GM21723 (cell line): ENCODE measurements around the gene C2CD2.
"Not testable (repeated sequence)": the region's sequence is repeated elsewhere in the genome, so short reads cannot be mapped to it uniquely, and the experiment has no call there.

Experiments used
- ATAC-seq: cut with Tn5 transposase; IDR thresholded peaks from one replicate; pipeline ENCODE4 v1.9.1; 2021; ENCODE audit warnings: mild to moderate bottlenecking, moderate library complexity; ENCODE audit not compliant: unreplicated experiment

C2CD2 gene

DNA sequence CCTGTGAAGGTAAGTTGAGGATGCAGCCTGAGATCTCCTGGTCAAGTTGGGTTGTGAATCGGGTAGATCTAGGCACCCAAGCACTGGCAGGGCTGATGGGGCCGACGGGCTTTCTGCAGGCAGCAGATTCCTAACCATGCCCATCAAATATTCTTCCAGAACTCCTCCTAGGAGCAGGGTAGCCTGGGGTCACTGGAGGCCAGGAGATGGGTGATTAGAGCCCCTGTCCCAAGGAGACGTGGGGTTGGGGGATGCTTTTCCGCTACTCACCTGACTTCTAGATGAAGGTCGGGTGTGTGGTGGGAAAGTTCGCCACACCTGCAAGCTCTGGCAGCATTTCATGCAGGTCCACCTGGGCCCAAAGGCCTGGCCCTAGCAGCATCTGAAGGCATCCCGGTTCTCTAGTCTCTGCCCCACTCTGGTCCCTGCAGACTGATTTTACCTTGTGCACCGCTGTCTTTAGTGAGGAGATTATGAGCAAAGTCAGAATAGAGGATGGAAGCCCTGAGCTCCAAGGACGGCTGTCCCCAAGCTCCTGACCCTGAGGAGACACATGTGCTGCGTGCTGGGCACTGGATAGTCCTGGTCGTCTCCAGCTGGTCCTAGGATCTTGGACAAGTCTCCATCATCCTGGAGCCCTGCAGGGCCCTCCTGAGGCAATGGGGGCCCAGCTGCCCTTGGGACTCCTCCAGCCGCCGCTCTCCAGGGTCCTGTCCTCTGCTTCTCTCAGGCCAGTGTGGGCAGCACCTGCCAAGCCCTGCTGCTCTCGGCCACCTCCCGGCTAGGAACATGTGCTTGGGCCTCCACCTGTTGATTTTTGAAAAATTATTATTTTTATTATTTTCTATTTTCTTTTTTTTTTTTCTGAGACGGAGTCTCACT is 21.8 kb upstream of the C2CD2 start:
- ATAC-seq, result no peak

DNA sequence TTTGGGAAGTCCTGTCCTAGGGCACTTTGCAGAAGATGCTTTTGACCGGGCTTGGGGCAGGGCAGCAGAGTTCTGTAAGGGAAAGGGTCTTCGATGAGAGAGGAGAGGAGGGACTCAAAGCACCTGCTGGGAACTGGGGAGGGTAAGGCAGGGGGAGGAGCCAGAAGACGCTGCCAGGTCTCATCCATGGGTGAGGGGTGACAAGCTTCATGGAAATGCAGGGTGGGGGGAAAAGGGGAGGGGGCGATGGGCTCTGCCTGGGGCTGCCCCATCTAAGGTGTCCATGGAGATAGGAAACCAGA is 20.9 kb upstream of the C2CD2 start:
- no peak for ATAC-seq

DNA sequence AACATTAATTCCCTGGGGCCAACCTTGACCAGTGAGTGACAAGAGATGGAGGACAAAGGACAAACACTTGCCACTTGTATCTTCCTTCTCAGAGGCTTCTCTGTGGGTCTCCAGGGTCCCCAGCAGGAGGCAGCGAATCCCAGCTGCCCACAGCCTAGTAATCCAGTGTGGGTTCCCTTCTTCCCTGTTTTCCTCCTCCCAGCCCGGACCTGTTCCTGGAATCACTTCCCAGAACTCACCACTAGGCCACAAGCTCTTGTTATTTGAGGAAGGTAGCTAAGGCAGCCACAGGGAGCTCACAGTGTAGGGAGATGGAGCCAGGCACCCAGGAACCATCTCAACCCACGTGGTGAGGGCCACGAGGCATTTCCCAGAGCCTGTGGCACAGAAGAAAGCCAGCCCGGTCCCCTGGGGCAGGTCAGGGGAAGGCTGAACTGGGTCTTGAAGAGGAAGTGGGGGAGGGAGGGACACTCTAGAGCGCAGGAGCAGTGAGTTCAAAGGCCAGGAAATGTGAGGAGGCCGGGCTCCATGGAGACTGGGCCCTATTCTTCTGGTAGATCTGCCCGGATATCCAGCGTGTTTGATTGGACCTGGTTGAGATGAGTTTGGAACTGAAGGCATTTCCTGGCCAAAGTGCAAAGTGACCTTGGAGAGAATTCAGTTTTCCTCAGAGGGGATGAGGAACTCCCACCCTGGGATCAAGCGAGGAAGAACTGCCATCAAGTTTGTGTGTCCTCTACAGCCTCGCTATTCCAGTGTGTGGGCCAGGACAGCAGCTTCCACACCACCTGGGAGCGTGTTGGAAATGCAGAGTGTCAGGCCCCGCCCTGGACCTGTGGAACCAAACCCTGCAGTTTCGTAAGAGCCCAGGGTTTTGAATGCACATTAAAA is 20.3 kb upstream of the C2CD2 start:
- no peak for ATAC-seq

DNA sequence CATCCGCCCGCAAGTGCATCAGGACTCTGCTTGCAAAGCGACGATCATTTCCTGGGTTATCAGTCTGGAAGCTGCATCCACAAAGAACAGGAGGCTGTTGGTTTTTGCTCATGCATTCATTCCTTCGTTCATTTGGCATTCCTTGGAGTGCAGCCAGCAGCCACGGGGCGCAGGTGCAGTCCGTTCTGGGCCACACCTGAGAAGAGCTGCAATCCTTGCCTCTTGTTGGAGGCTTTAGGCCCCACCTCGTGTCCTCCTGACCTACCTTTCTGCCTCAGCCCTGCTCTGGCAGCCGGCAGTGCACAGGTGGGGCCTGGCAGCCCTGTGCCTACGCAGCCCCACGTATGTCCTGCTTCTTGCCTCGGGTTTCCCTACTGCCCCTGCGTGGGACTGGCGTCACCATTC is 19.6 kb upstream of the C2CD2 start:
- ATAC-seq, result no peak

DNA sequence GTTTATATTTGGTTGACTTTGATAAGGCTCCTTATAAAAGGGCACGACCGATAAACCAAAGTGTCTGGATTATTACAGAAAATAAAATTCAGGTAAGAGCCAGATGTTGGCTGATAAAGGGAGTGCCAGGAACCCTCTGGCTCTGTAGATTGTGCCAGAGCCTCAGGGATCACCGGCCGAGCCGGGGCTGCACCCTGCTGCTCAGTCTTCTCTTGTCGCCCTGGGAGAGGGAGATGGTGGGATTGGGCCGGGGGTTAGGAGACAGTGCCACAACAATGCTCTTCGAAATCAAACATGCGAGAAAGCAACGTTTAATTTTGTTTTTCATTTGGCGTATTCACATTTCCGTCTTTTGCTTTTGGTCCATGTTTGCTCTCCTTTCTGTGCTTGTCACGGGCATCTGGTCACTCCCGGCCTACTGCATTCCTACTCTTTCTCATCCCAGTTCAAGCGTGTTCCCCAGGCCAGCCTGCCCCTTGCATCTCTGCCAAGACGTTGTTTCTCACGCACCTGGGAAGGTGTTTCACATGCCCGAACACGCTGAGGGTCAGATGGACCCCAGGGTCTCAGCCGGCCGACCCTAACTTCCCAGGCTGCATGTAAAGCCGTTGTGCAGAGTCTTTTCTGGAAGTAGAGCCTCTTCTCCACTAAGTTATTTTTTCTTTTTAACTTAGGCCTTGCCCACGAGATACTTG is 18.8 kb upstream of the C2CD2 start:
- no peak for ATAC-seq

DNA sequence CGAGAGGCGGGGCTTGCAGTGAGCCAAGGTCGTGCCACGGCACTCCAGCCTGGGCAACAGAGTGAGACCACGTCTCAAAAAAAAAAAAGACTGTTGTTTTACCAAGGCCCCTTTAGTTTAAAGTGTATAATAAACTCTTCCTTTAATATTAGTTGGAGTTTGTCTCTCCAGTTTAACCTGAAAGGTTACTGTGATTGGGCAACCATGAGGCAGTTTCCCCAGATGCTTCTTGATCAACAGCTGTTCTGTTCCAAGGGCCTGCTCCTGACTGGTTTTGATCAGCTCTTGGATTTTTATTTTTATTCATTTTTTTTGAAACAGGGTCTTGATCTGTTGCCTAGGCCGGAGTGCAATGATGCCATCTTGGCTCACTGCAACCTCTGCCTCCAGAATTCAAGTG is 18.1 kb upstream of the C2CD2 start:
- no peak for ATAC-seq

DNA sequence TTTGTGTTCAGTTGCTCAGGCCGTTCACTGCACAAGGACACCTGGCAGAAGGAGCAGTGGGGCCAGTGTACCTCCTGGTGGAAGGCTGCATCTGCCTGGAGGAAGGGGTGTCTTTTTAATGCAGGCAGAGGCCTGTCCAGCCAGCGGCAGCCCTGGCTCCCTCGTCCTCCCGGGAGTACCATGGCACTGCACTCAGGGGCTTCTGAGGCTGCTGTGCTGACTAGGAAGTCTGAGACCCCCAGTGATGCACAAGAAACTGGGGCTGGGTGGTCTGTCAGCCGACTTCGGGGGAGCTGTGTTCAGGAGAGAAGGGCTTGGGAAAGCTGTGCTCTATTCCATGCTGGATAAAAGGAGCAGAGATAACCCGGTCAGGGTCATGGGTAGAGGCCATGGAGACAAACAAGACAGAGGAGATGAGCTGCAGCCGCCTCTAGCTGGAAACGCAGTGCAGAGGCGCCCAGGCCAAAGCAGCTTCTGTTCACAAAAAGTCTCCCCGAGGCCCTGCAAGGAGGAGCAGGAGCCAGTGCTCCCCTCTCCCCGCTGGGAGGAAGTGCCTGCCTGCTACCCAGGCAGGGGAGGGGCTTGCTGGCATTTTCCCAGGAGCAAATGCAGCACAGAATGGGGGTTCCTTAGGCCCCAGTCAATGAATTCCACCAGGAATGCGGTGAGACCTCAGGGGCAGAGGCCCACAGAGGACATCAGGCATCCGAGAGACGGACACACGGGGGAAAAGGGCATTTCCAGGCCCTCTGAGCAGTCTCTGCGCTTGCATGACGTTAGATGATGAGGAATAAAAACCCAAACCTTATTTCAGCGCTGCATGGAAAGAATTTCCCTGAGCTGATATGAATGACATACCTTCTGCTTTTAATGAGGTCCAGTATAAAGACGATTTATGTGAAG is 17.2 kb upstream of the C2CD2 start:
- no peak for ATAC-seq

DNA sequence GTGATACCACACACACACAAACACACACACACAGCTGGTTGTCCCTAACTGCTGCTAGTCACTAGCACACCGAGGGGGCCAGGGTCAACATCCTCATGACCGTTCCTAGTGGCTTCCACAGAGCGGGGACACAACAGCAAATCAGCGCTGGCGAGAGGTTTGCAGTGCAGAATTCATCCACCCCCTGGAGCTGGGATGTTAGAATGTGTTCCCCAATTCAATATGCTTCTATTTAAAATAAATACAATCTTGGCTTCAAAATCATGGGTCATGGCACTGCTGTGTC is 16.2 kb upstream of the C2CD2 start:
- no peak for ATAC-seq

DNA sequence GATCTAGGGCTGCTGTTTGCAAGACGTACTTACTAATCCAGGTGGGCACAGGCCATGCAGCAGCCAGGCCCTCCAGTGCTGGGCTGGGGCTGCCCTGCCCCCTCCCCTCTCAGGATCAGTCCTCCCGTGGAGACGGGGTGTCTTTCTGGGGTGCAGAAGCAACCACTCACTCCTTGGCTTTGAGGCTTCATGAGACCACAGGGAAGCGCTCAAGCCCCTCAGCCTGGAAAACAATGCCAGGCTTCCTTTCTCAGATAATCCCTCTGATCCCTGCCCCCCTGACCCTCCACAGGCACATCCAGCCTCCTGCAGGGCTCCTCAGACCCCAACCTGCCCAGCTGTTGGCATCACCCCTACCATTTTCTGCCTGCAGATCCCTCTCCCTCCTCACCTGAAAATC is 13.9 kb upstream of the C2CD2 start:
- no peak for ATAC-seq

DNA sequence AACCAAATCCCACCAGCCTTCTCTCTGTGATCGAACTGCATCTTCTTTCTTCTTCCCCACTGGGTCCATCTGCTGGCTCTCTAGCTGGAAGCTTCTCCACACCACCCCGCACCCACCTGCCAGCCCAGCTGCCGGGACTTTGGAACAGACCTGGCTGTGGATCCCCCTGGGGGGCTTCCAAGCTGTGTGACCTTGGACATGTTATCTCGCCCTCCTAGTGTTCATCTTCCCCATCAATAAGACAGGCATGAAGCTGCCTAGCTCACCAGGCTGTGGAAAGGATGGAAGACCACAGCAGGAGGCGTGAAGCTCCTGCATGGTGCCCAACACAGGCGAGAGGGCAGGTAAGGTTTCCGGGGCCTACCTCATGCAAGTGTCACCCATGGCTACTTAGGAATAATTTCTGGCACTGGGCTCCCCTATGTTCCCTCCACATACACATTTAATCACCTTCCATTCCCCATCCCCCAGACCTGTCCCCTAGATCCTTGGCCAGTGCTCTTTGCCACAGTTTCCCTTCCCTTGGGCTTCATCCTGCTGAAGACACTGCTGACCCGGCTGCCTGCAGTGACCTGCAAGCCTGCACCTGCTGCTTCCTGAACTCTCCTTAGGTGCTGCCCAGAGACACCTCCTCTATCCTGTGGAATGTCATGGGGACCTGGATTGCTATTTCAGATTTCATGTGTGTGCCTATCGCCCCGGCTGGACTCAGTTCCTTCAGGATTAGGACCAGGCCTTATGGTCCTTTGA is 13.2 kb upstream of the C2CD2 start:
- ATAC-seq, result no peak

DNA sequence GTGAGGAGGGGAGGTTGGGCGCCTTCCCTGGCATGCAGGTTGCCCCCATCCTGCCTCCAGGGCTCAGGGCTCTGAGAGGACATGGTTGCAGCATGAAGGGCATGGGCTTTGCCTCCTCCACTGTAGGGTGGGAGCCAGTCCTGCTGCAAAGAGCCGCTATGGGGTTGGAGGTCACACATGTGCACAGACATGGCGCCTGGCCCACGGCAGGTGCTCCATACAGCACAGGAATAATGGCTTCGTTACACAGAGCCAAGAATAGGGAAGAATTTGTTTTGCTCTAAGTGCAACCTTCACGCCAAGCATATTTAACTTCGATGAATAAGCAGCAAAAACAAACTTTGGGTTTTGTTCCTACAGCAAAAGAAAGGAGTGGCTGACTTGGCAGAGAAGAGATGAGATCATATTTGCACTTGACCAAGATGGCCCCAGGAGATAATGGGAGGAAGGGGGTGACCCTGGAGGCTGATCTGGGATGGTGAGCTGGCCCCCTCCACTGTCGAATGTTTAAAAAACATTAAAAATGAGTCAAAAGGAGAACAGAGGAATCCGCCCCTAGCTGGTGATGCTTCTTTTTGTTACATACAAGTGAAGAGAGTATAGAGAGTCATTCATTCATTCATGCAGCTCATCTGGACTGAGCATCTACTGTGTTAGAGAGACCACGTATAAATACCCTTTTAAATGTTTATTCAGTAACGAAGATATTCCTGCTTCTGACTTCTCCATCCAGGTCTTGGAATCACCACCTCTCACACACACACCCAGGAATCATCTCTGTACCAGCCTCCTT is 12.4 kb upstream of the C2CD2 start:
- ATAC-seq, result no peak

DNA sequence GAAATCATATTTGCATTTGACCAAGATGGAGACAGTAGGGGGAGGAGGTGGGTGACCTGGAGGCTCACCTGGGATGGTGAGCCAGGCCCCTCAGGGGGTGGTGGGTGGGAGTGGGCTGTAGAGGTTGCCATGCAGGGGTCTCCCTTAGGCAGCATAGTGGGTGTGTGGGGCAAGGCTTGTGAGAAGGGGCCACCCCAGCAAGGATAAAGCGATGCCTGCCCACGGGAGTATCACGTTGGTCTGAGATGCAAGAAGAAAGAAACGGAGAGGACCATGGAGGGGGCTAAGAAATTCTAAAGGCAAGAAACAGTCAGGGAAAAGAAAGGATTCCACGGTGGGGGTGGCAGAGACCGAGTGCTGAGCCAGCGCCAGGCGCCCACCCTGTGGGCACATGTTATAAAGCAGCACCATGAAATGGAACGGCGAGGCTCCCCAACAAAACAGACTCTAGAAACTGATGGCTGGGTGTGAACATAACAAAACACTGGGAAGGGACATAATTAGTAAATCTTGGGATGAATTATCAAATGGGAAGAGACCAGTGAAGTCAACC is 11.7 kb upstream of the C2CD2 start:
- ATAC-seq, result no peak

DNA sequence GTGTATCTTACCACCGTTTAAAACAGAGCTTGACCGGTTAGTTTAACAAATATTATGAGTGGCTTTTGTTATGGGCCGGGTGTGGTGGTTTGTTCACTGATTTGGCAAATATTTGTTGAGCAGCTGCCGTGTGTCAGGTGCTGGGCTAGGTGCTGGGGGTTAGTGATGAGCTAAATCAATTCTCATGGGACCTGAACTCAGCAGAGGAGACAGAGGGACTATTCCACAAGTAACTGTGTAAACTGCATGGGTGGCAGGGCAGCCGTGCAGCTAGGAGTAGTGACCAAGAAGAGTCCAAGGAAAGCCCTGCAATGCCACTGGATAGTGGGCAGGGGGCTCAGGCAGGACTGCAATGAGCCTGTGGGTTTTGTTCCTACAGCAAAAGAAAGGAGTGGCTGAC is 11.2 kb upstream of the C2CD2 start:
- no peak for ATAC-seq

DNA sequence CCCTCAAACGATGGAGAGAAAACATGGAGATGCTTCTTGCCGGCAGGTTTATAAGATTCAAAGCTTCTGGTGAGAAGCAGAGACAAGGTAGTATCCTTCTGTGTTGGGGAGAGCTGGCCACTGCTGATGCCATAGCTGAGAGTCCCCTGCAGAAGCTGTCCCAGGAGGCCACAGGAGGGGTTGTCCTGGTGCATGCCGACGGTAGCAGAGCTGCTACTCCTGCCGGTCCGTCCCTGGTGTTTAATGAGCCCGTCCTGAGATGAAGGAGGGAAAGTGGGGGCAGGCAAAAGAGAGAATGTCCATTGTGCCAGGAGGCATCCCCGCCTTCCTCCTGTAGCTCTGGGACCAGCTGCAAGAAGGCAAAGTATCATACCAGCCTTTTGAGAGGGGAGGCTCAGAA is 10.4 kb upstream of the C2CD2 start:
- ATAC-seq, result no peak

DNA sequence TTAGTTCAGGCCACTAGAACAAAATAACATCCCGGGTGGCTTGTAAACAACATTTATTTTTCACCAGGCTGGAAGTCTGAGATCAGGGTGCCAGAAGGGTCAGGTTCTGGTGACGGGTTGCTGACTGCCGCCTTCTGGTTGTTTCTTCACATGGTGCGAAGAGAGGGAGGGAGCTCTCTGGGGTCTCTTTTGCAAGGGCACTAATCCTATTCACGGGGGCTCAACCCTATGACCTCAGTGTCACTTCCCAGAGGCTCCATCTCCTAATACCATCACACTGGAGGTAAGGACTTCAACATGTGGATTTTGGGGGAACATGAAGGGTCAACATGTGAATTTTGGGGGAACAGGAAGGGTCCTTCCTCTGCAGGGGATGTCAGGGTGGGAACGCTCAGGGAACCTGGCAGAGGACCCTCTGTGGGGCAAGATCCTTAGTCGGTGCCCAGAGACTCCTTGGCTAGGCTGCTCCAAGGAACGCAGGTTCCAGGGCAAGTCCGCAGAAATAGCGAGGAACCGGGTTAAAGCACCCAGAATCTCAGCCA is 8.7 kb upstream of the C2CD2 start:
- ATAC-seq, result no peak

DNA sequence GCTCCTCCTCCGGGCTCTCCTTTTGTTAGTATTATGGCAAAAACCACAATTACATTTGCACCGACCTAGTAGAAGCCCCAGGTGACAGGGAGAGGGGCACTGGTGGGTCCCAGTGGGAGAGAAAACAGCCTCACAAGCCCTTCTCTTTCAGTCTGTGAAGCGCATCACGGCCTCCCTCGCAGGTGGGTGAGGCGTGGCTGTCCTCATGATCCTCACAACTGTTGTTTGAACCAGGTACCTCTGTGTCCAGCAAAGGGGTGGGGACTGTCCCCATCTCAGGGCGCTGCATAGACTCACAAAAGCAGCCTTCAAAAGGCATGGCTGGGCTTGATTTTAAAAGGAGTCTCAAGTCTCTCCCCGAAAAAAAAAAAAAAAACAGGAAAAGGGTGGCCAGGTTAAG is 7.9 kb upstream of the C2CD2 start:
- ATAC-seq, result no peak

DNA sequence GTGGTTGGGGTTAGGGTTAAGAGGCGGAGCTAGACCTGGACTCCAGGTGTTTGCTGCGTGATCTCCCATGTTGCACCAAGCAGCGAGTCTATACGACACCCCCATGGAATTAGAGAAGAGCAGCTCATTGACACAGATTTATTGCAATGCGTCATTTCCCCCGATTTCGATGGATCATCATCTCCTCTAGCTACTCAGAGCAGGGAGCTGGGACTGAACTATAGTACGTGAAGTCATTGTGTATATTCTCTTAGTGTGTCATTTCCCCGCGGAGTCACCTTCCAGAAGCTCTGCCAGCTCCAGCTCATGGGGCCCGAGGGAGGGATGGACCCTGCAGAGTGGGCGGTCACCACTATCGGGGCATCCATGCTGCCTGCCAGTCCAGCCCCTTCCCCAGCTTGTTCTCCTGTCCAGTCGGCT is 7.5 kb upstream of the C2CD2 start:
- no peak for ATAC-seq

DNA sequence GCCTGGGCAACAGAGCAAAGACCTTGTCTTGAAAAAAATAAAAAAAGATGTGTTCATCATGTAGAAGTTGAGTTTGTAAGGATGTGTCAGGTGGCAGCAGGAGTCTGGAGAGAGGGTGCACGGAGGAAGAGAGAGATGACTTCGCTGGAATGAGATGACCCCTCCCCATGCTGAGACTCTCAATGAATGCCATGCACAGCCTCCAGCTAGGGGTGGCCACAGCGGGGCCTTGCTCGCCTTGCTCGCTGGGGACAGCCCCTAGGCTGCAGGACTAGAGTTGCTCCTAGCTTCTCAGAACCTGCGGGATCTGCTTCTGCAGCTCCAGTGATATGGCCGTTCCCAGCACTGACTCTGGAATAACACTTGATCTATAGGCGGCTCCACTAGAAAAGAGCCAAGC is 6.6 kb upstream of the C2CD2 start:
- ATAC-seq, result no peak

DNA sequence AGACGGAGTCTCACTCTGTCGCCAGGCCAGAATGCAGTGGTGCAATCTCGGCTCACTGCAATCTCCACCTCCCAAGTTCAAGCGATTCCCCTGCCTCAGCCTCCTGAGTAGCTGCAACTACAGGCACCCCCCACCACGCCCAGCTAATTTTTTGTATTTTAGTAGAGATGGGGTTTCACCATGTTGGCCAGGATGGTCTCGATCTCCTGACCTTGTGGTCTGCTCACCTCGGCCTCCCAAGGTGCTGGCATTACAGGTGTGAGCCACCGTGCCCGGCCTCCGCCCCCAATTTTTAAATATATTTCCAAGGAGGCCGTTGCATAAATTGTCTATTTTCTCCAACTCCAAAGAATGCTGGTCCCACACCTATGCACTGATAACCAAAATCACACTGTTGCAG is 5.9 kb upstream of the C2CD2 start:
- not testable (repeated sequence) for ATAC-seq
